Stimulated activated CD4-positive, alpha-beta T cell treated with anti-CD3 and anti-CD28 coated beads, Interleukin-4, amount 100 ng/mL, for 48 hours (primary cell): ENCODE results near the gene TSPOAP1.

Source experiments
- DNase-seq, 2 donors: peaks; one replicate each; pipeline ENCODE4 v3.0.0-alpha.2; 2020; ENCODE audit warnings: low read depth in 2 of 2

TSPOAP1 gene

GRCh38 chr17:58253082-58253481 is 75.5 kb downstream of the TSPOAP1 start:
- DNase-seq: no peak

GRCh38 chr17:58252141-58252540 is 76.5 kb downstream of the TSPOAP1 start:
- no peak for DNase-seq
